Esophagus muscularis mucosa (tissue), 4 donors: ENCODE results near the gene MAGI2. TPM values are rescaled to one million over a fixed set of nuclear protein-coding genes. Genes with fewer than 3 reads are reported as not detected.

ENCODE experiments used
- DNase-seq: peaks from one replicate; pipeline ENCODE4 v3.0.0-alpha.2; 2017; ENCODE audit errors: extremely low spot score
- H3K27ac ChIP-seq, 4 donors: fragments of 200-600 bp; sonication (generic); replicated peaks in 1 of 4; 1 replicate in 3 of 4; 2 replicates in 1 of 4; pipeline ENCODE4 v1.5.1; 2016 to 2019; ENCODE audit warnings: mild to moderate bottlenecking in 1 of 4
- H3K27me3 ChIP-seq, 4 donors: fragments of 200-600 bp; sonication (generic); one replicate each; pipeline versions ENCODE4 v1.5.1 to v1.6.0; 2016 to 2019
- H3K36me3 ChIP-seq, 4 donors: fragments of 200-600 bp; sonication (generic); one replicate each; pipeline ENCODE4 v1.5.1; 2016 to 2019
- H3K4me1 ChIP-seq, 4 donors: fragments of 200-600 bp; sonication (generic); one replicate each; pipeline ENCODE4 v1.5.1; 2016 to 2019
- H3K4me3 ChIP-seq, 4 donors: fragments of 200-600 bp; sonication (generic); 1 replicate in 2 of 4; 2 replicates in 2 of 4; pipeline ENCODE4 v1.5.1; 2016 to 2019; ENCODE audit warnings: mild to moderate bottlenecking in 4 of 4, moderate library complexity in 1 of 4
- H3K9me3 ChIP-seq, 4 donors: fragments of 200-600 bp; sonication (generic); 1 replicate in 3 of 4; 2 replicates in 1 of 4; pipeline ENCODE4 v1.5.1; 2016 to 2019
- EP300 ChIP-seq: sonication (generic); formaldehyde crosslinking; IDR thresholded peaks from one replicate; pipeline ENCODE4 v1.6.1; 2017; ENCODE audit warnings: antibody characterized with exemption
- POLR2A ChIP-seq: fragments of 450-650 bp; IDR thresholded peaks from one replicate; pipeline ENCODE4 v1.6.1; 2017; ENCODE audit warnings: antibody characterized with exemption, moderate library complexity, mild to moderate bottlenecking, low read depth
- POLR2AphosphoS5 ChIP-seq, 2 donors: sonication (generic); formaldehyde crosslinking; IDR thresholded peaks; one replicate each; pipeline ENCODE4 v1.6.1; 2017; ENCODE audit warnings: antibody characterized with exemption in 2 of 2
- WGBS: methylation state at CpG from one replicate; pipeline ENCODE4 v1.1.5; 2018; 5-methylcytosine and 5-hydroxymethylcytosine counted together
- intact Hi-C: fragments of 100-400 bp; cut with DNase I; formaldehyde crosslinking; loops from one replicate; pipeline ENCODE4 v1.15.1; 2023
- total RNA-seq, 4 donors: library from RNA; depleted of rRNA; stranded (reverse); fragments of >200 nt; gene quantifications; one replicate each; pipeline versions ENCODE4 v1.1.0 to v1.2.1, GENCODE V29; 2016
- TF ChIP-seq, protein P1 (sequence below), 3 experiments: fragments of 200-600 bp in 2 of 3; fragments of 450-650 bp in 1 of 3; sonication (generic) in 2 of 3; IDR thresholded peaks; one replicate each; pipeline ENCODE4 v1.5.1; 2017 to 2019; ENCODE audit warnings: antibody characterized with exemption in 3 of 3, mild to moderate bottlenecking in 2 of 3, moderate library complexity in 1 of 3

The MAGI2 gene
- total RNA-seq, 4 donors from 2014 or later = 14.4 to 22.3 (median 21.2) TPM

DNA sequence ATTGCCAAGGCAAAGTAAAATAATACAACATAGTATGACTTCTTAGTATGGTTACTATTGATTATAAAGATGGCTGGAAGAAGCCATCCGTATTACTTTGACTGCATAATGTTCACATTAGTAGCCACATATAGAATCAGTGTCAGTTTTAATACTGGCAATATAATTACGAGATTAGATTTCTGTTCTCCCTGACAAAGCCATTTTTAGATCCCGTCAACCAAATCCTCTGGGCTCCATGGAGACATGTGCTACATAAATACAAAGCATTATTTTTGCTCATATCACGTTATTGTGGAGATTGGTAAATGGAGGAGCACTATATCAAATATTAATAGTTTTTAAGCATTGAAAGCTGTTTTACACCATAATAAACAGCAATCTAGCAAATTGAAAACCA lies 124.0 kb downstream of the MAGI2 start:
- no peak for TF ChIP-seq EP300
- no peak for TF ChIP-seq POLR2A
- TF ChIP-seq POLR2AphosphoS5 (IDR thresholded peaks at IDR 0.05) = no peak
- Histone ChIP-seq H3K27ac (no peak overlapping the region), H3K9me3 (no peaks in the 10 kb centered on the region), H3K27me3 (no peaks in the 10 kb centered on the region), H3K4me1 (peaks cover 0 to 6% (median 5%) of the 10 kb centered on the region in 4 donors), H3K4me3 (no peak overlapping the region), H3K36me3 (no peaks in the 10 kb centered on the region)
- intact Hi-C loops = no loop called here
- 89% methylated on average over 4 of the region's 4 CpGs for WGBS
- no peak for DNase-seq

DNA sequence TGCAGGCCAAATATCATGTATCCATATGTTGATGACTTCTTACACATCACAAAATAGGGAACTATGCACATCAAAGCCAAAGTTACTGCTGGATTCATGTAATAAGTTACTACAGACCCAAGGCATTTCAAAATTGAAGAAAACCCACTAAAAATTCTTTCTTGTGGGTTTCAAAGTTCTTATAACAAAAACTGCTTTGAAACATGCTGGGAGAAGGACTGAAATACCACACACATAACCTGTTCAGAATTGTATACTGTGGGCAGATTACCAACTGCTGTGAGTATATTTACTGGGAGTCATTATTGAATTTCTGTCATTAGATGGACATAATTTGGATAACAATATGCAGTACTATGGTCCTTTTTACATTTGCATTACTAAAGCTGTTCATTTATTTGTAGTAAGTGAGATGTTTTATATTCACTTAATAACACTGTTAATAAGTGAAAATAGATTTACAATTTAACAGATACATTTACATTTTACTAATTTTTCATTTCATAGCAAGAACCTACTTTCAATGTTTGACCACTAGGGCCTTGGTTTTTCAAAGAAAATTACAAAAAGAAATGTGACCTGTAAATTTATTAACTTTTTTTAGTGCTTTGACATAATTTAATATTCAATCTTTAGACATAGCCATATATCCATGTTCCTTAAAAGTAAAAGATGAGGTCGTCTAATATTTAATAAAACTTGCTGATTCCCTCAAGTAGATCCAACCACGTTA lies 132.6 kb downstream of the MAGI2 start:
- Histone ChIP-seq H3K4me1 (peaks cover 0 to 13% (median 6%) of the 10 kb centered on the region in 4 donors), H3K9me3 (no peaks in the 10 kb centered on the region), H3K27me3 (no peaks in the 10 kb centered on the region), H3K36me3 (no peaks in the 10 kb centered on the region), H3K27ac (no peak overlapping the region), H3K4me3 (no peak overlapping the region)
- intact Hi-C loops = no loop called here
- DNase-seq = no peak
- 0% methylated on average over 2 of the region's 2 CpGs for WGBS
- TF ChIP-seq POLR2A = no peak
- TF ChIP-seq POLR2AphosphoS5 (IDR thresholded peaks at IDR 0.05) = no peak
- TF ChIP-seq, protein P1, sequence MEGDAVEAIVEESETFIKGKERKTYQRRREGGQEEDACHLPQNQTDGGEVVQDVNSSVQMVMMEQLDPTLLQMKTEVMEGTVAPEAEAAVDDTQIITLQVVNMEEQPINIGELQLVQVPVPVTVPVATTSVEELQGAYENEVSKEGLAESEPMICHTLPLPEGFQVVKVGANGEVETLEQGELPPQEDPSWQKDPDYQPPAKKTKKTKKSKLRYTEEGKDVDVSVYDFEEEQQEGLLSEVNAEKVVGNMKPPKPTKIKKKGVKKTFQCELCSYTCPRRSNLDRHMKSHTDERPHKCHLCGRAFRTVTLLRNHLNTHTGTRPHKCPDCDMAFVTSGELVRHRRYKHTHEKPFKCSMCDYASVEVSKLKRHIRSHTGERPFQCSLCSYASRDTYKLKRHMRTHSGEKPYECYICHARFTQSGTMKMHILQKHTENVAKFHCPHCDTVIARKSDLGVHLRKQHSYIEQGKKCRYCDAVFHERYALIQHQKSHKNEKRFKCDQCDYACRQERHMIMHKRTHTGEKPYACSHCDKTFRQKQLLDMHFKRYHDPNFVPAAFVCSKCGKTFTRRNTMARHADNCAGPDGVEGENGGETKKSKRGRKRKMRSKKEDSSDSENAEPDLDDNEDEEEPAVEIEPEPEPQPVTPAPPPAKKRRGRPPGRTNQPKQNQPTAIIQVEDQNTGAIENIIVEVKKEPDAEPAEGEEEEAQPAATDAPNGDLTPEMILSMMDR (IDR thresholded peaks at IDR 0.05) = no peak
- no peak for TF ChIP-seq EP300

DNA sequence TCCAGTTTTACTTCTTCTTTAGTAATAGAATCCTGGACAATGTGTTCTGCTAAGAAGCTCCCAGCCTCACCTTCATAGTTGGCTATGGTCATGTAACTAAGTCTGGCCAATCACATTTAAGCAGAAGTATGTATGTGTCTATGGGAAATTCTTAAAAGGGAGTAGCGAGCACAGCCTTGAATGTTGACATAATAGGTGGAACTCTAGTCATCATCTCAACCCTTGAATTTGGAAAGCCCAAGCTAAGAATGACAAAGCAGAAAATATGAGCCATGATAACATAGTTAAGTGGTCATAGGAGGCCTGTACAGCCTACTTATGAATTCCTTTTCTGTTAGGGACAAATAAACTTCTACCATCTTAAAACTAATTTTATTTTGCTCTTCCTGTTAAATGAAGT lies 134.1 kb downstream of the MAGI2 start:
- no peak for DNase-seq
- Histone ChIP-seq H3K27me3 (no peaks in the 10 kb centered on the region), H3K4me3 (no peak overlapping the region), H3K4me1 (peaks cover 0 to 13% (median 6%) of the 10 kb centered on the region in 4 donors), H3K36me3 (no peaks in the 10 kb centered on the region), H3K27ac (no peak overlapping the region), H3K9me3 (no peaks in the 10 kb centered on the region)
- 95% methylated on average over 1 of the region's 1 CpG for WGBS
- intact Hi-C loops = no loop called here
- TF ChIP-seq, protein P1 (IDR thresholded peaks at IDR 0.05) = no peak
- TF ChIP-seq POLR2AphosphoS5 (IDR thresholded peaks at IDR 0.05) = no peak
- no peak for TF ChIP-seq EP300
- no peak for TF ChIP-seq POLR2A

DNA sequence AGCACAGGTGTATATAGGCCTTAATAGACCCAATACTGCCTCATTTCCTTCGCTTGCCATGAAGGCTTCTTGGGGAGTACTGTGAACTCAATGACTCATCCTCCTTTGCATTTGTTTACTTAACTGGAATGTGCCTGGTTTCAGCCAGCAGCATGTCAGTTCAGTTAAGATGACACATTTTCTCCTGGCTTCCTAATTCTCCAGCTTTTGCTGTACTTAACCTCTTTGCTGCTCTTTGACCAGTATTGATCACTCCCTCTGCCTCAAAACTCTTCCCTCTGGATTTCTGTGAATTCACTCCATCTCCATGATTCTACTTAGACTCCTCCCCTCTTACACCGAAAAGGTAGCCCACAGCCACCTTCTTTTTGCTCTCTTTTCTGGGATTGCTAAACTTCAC lies 135.7 kb downstream of the MAGI2 start:
- 68% methylated on average over 2 of the region's 2 CpGs for WGBS
- intact Hi-C loops = no loop called here
- no peaks in the 10 kb centered on the region for H3K27me3 ChIP-seq
- no peak overlapping the region for H3K4me3 ChIP-seq
- no peak for DNase-seq
- H3K27ac ChIP-seq = no peak overlapping the region
- H3K9me3 ChIP-seq = no peaks in the 10 kb centered on the region
- H3K36me3 ChIP-seq = no peaks in the 10 kb centered on the region
- peaks cover 0 to 18% (median 6%) of the 10 kb centered on the region in 4 donors for H3K4me1 ChIP-seq
- TF ChIP-seq POLR2A (no peak), POLR2AphosphoS5 (IDR thresholded peaks at IDR 0.05) (peak in 1 of 2 donors; percentile 37), EP300 (no peak)
- TF ChIP-seq, protein P1 (IDR thresholded peaks at IDR 0.05) = no peak

DNA sequence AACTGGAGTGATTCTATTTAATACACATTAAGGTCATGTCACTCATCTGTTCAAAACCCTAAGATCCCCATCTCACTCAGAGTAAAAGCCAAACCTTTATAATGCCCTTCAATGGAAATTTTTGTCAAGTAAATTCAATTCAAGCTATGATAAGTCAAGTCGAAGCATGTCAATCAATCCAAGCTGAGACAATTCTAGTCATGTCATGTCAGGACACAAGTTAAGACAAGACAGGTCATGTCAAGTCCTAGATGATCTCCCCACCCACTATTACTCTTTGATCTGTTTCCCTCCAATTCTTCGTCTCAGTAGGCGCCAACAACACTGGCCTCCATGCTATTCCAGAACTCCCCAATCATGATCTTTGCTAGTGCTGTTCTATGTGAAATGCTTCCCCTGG lies 141.4 kb downstream of the MAGI2 start:
- Histone ChIP-seq H3K27me3 (no peaks in the 10 kb centered on the region), H3K4me1 (peaks cover 0 to 27% (median 10%) of the 10 kb centered on the region in 4 donors), H3K27ac (no peak overlapping the region), H3K36me3 (no peaks in the 10 kb centered on the region), H3K9me3 (no peaks in the 10 kb centered on the region), H3K4me3 (no peak overlapping the region)
- intact Hi-C loops = no loop called here
- no peak for DNase-seq
- TF ChIP-seq EP300 = no peak
- TF ChIP-seq, protein P1 (IDR thresholded peaks at IDR 0.05) = no peak
- no peak for TF ChIP-seq POLR2AphosphoS5 (IDR thresholded peaks at IDR 0.05)
- TF ChIP-seq POLR2A = no peak
- 93% methylated on average over 3 of the region's 3 CpGs for WGBS
